GM19395 (cell line): ENCODE data around the gene MBOAT1.
"Not testable (repeated sequence)": the region's sequence is repeated elsewhere in the genome, so short reads cannot be mapped to it uniquely, and the experiment has no call there.

Source experiments
- ATAC-seq: cut with Tn5 transposase; IDR thresholded peaks from one replicate; pipeline ENCODE4 v1.9.1; 2021; ENCODE audit warnings: mild to moderate bottlenecking, moderate library complexity; ENCODE audit not compliant: unreplicated experiment

MBOAT1 gene

GRCh38 chr6:20212392-20213111 is at the start of gene MBOAT1:
MBOAT1 (minus strand) TSS chr6:20212469; CDS start chr6:20212234, 235 bp downstream.
- ATAC-seq, result peak; percentile 82

DNA sequence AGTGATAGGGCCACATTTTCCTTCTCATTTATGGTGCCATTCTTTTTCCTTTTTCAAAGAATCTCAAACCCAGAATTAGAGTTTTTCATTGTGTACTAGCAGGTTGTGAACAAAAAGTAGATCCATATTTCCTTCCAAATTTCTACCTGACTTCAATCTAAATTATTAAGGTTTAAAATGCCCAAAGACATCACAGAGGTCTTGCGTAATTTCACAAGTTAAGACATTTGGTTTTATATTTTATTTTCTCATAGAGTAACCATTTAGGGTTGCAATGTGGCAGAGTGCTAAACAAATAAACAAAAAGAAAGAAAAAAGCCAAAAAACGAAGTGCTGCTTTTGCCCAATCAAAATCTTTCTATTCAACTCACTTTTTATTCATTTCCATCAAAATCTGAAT is 49.4 kb upstream of the MBOAT1 start:
- ATAC-seq, result no peak

- no peak for ATAC-seq
Measured at GRCh38 chr6:20260360-20260759, 48.1 kb upstream of the MBOAT1 start.

DNA sequence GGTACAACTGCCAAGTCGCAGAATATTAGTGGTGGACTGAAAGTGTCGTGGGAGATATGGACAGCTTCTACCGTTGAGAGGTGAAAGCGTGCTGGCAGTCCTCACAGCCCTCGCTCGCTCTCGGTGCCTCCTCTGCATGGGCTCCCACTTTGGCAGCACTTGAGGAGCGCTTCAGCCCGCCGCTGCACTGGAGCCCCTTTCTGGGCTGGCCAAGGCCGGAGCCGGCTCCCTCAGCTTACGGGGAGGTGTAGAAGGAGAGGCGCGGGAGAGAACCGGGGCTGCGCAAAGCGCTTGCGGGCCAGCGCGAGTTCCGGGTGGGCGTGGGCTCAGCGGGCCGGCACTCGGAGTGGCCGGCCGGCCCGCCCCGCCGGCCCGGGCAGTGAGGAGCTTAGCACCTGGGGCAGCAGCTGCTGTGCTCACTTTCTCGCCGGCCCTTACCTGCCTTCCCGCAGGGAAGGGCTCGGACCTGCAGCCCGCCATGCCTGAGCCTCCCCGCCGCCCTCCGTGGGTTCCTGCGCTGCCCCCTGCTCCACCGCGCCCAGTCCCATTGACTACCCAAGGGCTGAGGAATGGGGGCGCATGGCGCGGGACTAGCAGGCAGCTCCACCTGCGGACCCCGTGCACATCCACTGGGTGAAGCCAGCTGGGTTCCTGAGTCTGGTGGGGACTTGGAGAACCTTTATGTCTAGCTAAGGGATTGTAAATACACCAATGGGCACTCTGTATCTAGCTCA is 47.2 kb upstream of the MBOAT1 start:
- no peak for ATAC-seq

DNA sequence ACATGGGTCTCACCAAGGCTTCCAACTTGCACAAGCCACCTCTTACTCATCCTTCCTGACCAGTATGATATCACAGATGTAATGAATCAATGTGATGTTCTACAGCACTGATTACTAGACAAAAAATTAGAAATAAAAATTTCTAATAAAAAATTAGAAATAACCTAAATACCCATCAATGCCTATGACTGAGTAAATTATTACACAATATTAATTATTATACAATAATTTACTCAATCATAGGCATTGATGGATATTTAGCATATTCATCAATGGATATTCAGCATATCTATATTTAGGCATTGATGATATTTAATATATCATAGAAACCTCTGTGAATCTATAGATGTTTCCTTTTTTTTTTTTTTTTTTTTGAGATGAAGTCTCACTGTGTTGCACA is 43.2 kb upstream of the MBOAT1 start:
- ATAC-seq, result no peak

GRCh38 chr6:20254295-20254694 is 42.0 kb upstream of the MBOAT1 start:
- ATAC-seq, result no peak

- no peak for ATAC-seq
Measured at GRCh38 chr6:20253021-20253420, 40.8 kb upstream of the MBOAT1 start.

DNA sequence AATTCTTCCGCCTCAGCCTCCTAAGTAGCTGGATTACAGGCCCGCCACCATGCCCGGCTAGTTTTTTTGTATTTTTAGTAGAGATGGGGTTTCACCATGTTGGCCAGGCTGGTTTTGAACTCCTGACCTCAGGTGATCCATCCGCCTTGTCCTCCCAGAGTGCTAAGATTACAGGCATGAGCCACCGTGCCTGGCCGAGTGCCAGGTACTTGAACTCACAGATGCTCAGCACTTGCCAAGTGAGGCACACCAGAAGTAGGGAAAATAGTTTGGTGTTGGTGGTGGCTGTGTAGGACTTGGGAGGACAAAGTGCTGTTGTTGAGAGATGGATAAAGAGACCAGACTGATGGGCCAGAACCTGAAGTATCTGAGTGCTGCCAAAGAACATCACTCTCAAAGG is 40.0 kb upstream of the MBOAT1 start:
- no peak for ATAC-seq

DNA sequence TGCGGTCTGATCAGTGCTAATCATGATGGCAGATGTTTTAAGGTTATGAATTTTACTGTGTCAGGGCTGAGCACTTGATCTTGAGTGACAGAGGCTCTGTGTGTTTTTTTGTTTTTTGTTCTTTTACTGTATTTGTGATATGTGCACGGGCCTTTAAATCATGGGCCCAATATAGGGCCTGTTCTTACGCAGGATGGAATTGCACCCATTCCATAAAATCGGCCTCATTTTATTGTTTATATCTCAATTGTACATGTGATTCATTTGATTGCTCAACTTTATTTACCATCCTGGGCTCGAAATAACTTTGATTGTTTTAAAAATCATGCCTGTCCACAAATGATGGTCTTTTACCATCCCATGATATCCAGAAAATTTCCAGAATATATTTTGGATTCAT is 39.3 kb upstream of the MBOAT1 start:
- no peak for ATAC-seq

GRCh38 chr6:20246125-20246524 is 33.9 kb upstream of the MBOAT1 start:
- no peak for ATAC-seq

- ATAC-seq, result not testable (repeated sequence)
Measured at GRCh38 chr6:20244807-20245681, 32.8 kb upstream of the MBOAT1 start.

DNA sequence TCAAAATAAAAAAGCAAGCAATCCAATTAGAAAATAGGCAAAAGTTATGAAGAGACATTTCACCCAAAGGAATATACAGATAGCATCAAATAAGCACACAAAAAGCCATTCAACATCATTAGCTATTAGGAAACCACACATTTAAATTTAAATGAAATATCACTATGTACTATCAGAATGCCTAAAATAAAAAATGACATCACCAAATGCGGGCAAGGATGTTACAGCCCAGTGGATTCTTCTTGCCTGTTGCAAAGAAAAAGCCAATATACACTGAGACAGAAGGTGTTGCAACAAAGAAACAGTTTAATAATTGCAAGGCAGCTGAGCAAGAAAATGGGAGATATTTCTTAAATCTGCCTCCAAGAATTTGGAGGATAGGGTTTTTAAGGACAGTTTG is 31.0 kb upstream of the MBOAT1 start:
- no peak for ATAC-seq

- ATAC-seq, result no peak
Measured at GRCh38 chr6:20242397-20242796, 30.1 kb upstream of the MBOAT1 start.

- ATAC-seq, result no peak
Measured at GRCh38 chr6:20241102-20241501, 28.8 kb upstream of the MBOAT1 start.

GRCh38 chr6:20238688-20239587 is 26.7 kb upstream of the MBOAT1 start:
- ATAC-seq, result no peak

GRCh38 chr6:20237677-20238460 is 25.6 kb upstream of the MBOAT1 start:
- ATAC-seq, result no peak

- ATAC-seq, result no peak
Measured at GRCh38 chr6:20236909-20237600, 24.8 kb upstream of the MBOAT1 start.

GRCh38 chr6:20236344-20236743 is 24.1 kb upstream of the MBOAT1 start:
- ATAC-seq, result no peak

- ATAC-seq, result no peak
Measured at GRCh38 chr6:20235041-20235440, 22.8 kb upstream of the MBOAT1 start.
